ENCODE results near the gene QARS1. TPM values are rescaled to one million over a fixed set of nuclear protein-coding genes. Genes with fewer than 3 reads are reported as not detected.

Gene QARS1
- total RNA-seq, 1 donor from 2014 or later: 342 TPM

DNA sequence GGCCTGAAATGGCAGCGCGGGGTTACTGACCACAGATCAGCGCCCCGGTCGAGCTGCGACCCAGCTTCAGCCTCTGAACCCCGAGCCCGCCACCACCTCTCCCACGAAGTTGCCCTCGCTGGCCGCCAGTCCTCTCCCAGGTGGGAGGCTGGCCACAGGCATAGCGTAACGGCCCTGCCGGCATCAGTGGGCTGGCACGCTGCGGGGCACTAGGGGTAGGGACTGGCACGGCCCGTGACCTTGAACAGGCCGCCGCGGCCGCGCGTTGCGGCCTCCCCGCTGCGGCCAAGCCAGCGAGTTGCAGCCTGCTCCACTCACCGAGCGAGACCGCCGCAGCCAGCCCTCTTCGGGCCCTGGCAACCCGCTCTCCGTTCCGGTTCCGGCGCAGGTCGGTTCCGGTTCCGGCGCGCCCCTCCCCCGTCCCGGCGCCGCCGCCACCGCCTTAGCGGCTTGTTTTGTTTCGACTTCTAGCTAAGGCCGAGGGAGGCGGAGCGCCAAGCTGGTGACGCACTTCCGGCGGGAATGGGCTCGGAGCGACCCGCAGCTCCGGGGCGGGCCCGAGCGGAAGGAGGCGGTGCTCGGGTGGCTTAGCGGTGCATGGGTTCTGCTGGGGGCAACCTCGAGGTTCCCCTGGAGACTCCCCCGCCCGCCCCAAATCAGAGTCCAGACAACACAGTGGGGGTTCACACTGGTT is 16.0 kb upstream of the QARS1 start, which contains the start of gene USP19:
Gene USP19 (minus strand): TSS at position 386 of the 694 bp plus-strand sequence. CDS start 1,678 bp downstream, outside the sequence.
- DNase-seq: peak; percentile 95
- peaks cover 17% of the 10 kb centered on the region for H3K4me1 Mint-ChIP-seq
- intact Hi-C loops (cut with micrococcal nuclease): loop anchor here (1.0 kb wide), 7 partner anchors 16 to 350 kb away; partner anchors contain the start of genes ARIH2, CCDC71, DAG1 and NDUFAF3
- CTCF ChIA-PET: interaction anchor here (0.7 to 1.2 kb wide), 3 partner anchors 26 to 133 kb away, joined by 3 to 4 read pairs (median 3); no protein-coding TSS in a partner anchor
- ATAC-seq (ENCODE audit: low read depth): peak; percentile 93
- peak within 1 kb of the TSS; percentile 84 for H3K4me3 Mint-ChIP-seq
- H3K27ac Mint-ChIP-seq: peak within 1 kb of the TSS; percentile 79
- H3K27me3 Mint-ChIP-seq: no peaks in the 10 kb centered on the region
- H3K36me3 Mint-ChIP-seq (ENCODE audit: low read depth): peaks cover 30% of the 10 kb centered on the region
- H3K9me3 Mint-ChIP-seq: no peaks in the 10 kb centered on the region
- TF ChIP-seq, protein P1, sequence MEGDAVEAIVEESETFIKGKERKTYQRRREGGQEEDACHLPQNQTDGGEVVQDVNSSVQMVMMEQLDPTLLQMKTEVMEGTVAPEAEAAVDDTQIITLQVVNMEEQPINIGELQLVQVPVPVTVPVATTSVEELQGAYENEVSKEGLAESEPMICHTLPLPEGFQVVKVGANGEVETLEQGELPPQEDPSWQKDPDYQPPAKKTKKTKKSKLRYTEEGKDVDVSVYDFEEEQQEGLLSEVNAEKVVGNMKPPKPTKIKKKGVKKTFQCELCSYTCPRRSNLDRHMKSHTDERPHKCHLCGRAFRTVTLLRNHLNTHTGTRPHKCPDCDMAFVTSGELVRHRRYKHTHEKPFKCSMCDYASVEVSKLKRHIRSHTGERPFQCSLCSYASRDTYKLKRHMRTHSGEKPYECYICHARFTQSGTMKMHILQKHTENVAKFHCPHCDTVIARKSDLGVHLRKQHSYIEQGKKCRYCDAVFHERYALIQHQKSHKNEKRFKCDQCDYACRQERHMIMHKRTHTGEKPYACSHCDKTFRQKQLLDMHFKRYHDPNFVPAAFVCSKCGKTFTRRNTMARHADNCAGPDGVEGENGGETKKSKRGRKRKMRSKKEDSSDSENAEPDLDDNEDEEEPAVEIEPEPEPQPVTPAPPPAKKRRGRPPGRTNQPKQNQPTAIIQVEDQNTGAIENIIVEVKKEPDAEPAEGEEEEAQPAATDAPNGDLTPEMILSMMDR (IDR thresholded peaks at IDR 0.05): no peak
- POLR2A ChIA-PET: interaction anchor here (0.5 to 3.3 kb wide), 21 partner anchors 11 to 820 kb away, joined by 3 to 76 read pairs (median 5); partner anchors contain the start of genes ARIH2, DAG1, IMPDH2 and KLHDC8B

DNA sequence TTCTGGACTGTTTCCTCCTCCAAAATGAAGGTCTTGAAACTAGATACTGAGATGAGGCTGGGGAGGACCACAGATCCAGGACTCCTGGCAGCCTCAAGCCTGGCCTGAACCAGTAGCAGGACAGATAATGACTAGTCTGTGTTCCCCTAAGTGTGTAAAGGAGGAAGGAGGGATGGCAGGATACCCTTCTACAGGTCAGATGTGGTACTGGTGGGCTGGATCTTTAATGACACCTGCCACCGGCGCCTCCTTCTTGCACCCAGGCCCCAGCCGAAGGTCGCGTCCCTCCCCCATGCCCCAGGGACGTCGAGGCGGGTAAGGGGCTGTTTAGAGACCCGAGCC is 15.5 kb upstream of the QARS1 start:
- POLR2A ChIA-PET: interaction anchor here (0.6 to 3.3 kb wide), 10 partner anchors 11 to 350 kb away, joined by 4 to 76 read pairs (median 8); partner anchors contain the start of genes DAG1, KLHDC8B, NDUFAF3 and QARS1
- Mint-ChIP-seq H3K9me3 (no peaks in the 10 kb centered on the region), H3K27me3 (no peaks in the 10 kb centered on the region), H3K36me3 (ENCODE audit: low read depth) (peaks cover 35% of the 10 kb centered on the region), H3K27ac (peak overlapping the region; percentile 79), H3K4me1 (peaks cover 17% of the 10 kb centered on the region), H3K4me3 (peak overlapping the region; percentile 84)
- TF ChIP-seq, protein P1 (IDR thresholded peaks at IDR 0.05): no peak
- intact Hi-C loops (cut with micrococcal nuclease): loop anchor here (1.0 kb wide), 6 partner anchors 16 to 350 kb away; partner anchors contain the start of genes ARIH2, DAG1, NDUFAF3 and QARS1
- CTCF ChIA-PET: interaction anchor here (1.2 kb wide), 1 partner anchor 26 kb away, joined by 3 read pairs; no protein-coding TSS in a partner anchor
- DNase-seq (no peak), ATAC-seq (ENCODE audit: low read depth) (no peak)

DNA sequence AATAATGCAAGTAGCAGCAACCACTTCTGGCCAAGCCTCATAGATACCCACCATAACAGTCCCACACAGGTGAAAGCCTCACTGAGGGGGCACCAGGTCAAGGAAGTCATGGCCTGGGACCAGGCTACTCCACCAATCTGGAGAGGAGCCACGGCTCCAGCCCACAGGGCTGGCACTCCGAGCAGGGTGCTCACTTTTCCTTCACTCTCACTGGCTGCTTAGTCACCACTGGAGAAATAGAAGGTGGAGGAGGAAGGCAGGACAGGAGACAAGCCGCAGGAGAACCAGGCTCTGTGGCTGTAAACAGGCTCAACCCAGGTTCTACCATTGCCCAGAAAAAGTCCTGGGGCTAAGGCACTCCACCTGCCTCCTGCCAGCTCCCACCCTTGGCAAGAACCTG is 14.9 kb upstream of the QARS1 start:
- intact Hi-C loops (cut with micrococcal nuclease): no loop called here
- no peaks in the 10 kb centered on the region for H3K9me3 Mint-ChIP-seq
- POLR2A ChIA-PET: interaction anchor here (0.6 to 3.3 kb wide), 3 partner anchors 26 to 351 kb away, joined by 4 to 76 read pairs (median 6); partner anchors contain the start of genes DAG1, KLHDC8B and QRICH1
- peak overlapping the region; percentile 79 for H3K27ac Mint-ChIP-seq
- no peaks in the 10 kb centered on the region for H3K27me3 Mint-ChIP-seq
- CTCF ChIA-PET: no interaction called here
- peak overlapping the region; percentile 84 for H3K4me3 Mint-ChIP-seq
- H3K4me1 Mint-ChIP-seq: peaks cover 17% of the 10 kb centered on the region
- no peak for DNase-seq
- H3K36me3 Mint-ChIP-seq (ENCODE audit: low read depth): peaks cover 41% of the 10 kb centered on the region
- TF ChIP-seq, protein P1 (IDR thresholded peaks at IDR 0.05): no peak
- no peak for ATAC-seq (ENCODE audit: low read depth)

DNA sequence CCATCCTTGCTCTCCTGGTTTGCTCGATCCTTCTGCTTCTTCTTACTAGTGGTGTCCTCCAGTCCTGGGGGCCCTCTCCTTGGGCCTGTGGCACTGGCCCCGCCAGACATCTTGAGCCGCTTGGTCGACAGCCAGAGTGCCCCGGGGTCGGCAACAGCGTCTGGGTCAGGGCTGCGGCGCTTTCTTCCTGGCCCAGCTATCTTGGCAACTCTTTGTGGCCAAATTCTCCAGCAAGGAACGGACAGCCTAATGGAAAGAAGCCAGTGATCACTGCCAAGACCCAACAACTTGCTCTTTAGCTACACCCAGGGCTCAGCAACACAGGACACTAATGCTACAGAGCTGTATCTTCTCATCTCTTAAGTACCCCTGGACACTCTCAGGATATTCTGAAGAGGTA is 14.5 kb upstream of the QARS1 start:
- no peaks in the 10 kb centered on the region for H3K27me3 Mint-ChIP-seq
- CTCF ChIA-PET: no interaction called here
- DNase-seq (no peak), ATAC-seq (ENCODE audit: low read depth) (no peak)
- H3K36me3 Mint-ChIP-seq (ENCODE audit: low read depth): peaks cover 45% of the 10 kb centered on the region
- TF ChIP-seq, protein P1 (IDR thresholded peaks at IDR 0.05): no peak
- peaks cover 17% of the 10 kb centered on the region for H3K4me1 Mint-ChIP-seq
- H3K4me3 Mint-ChIP-seq: peak overlapping the region; percentile 19
- POLR2A ChIA-PET: interaction anchor here (0.6 to 3.3 kb wide), 2 partner anchors 26 to 270 kb away, joined by 10 to 76 read pairs; partner anchors contain the start of gene QRICH1
- intact Hi-C loops (cut with micrococcal nuclease): no loop called here
- no peak overlapping the region for H3K27ac Mint-ChIP-seq
- no peaks in the 10 kb centered on the region for H3K9me3 Mint-ChIP-seq

DNA sequence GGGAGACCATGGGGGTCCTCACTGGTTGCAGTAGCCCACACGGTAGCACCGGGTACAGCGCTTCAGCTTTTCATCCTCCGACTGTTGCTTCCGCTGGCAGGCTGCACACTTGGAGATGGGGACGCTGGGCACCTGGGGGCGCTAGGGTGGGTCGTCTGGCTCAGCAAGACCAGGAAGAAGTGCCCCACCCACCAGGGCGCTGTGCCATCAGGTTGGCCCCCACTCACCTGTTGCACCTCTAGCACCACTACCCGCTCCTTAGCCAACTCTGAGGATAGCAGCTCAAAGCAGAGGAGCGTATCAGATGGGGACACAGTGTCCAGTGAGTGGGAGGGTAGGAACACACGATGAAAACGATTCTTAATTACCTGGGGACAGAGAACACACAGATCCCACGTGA is 7.7 kb upstream of the QARS1 start:
- no peak for ATAC-seq (ENCODE audit: low read depth)
- DNase-seq: no peak
- TF ChIP-seq, protein P1 (IDR thresholded peaks at IDR 0.05): no peak
- Mint-ChIP-seq H3K27me3 (no peaks in the 10 kb centered on the region), H3K4me3 (no peak overlapping the region), H3K36me3 (ENCODE audit: low read depth) (peaks cover 79% of the 10 kb centered on the region), H3K4me1 (no peaks in the 10 kb centered on the region), H3K27ac (no peak overlapping the region), H3K9me3 (no peaks in the 10 kb centered on the region)
- POLR2A ChIA-PET: interaction anchor here (1.2 kb wide), 1 partner anchor 20 kb away, joined by 3 read pairs; no protein-coding TSS in a partner anchor
- CTCF ChIA-PET: no interaction called here
- intact Hi-C loops (cut with micrococcal nuclease): no loop called here

Measured in activated B cell treated with CpG ODN at 0.5 μM for 24 hours (primary cell).